SKM-1 (cell line): ENCODE data around the gene CCDC171.
A peak's percentile ranks its signal among the peaks of the same experiment; 100 is the strongest.
"Not testable (repeated sequence)": the region's sequence is repeated elsewhere in the genome, so short reads cannot be mapped to it uniquely, and the experiment has no call there.

ENCODE experiments used
- DNase-seq: peaks from one replicate; lab custom pipeline; 2025; ENCODE audit not compliant: unreplicated experiment; lab: John Stamatoyannopoulos, UW

The CCDC171 gene

DNA sequence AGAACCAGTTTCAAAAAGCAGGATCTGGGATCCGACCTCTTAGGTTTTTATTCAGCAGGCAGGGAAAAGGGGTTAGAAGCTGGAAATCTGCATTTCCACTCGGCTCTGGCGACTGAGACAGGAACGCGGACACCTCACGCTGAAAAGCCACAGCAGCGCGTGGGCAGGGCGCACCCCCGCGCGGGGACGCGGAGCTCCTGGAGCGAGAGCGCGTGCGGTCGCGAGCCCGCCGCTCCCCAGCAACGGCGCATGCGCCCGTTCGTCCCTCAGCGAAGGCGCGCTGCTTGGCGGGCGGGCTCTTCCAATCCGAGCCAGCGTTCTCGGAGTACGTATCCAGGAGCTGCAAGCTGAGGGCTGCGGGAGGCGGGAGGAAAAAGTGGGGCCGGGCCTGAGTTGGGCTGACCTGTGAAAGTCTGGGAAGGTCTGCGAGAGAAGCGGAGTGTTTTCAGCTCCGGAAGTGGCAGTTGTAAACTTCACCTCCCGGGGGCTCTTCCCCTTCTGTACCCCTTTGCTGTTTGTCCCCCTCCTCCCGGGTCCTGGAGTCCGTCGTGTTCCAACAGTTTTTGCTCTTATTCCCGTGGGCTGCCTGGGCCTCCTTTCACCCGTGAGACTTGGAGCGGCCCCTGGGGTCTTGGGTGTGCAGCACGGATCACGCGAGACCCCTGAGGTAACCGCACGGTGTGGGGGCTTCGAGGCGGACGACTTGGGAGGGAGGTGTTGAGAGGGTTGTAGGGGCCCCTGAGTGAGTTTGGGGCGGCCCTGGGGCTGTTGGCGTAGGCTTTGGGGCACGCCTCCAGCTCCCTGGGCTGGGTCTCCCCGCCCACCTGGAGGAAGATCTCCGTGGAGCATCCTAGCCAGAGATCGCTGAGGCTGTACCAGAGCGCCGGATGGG is at the start of gene CCDC171:
Gene CCDC171, plus strand, starts transcription at position 408 of the 892 bp plus-strand sequence. CDS start 11,046 bp downstream, outside the sequence.
- DNase-seq, result peak; percentile 94

DNA sequence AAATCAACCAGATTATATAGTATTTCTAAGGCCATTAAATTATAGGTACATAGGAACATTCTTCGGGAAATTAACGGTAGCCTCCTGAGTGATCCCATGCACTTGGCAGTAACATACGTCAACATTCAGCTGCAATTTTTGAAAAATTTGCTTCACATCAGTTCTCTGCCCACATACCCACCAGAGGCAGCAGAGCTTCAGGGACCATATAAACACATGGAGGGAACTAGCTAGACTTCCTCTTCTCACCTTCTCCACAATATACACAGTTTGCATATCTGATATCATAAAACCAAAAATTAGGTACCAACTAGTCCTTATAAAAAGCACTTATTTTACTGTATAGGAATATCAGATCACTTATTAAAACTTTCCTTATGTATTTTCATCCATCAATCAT is 46.9 kb upstream of the CCDC171 start:
- DNase-seq, result no peak

DNA sequence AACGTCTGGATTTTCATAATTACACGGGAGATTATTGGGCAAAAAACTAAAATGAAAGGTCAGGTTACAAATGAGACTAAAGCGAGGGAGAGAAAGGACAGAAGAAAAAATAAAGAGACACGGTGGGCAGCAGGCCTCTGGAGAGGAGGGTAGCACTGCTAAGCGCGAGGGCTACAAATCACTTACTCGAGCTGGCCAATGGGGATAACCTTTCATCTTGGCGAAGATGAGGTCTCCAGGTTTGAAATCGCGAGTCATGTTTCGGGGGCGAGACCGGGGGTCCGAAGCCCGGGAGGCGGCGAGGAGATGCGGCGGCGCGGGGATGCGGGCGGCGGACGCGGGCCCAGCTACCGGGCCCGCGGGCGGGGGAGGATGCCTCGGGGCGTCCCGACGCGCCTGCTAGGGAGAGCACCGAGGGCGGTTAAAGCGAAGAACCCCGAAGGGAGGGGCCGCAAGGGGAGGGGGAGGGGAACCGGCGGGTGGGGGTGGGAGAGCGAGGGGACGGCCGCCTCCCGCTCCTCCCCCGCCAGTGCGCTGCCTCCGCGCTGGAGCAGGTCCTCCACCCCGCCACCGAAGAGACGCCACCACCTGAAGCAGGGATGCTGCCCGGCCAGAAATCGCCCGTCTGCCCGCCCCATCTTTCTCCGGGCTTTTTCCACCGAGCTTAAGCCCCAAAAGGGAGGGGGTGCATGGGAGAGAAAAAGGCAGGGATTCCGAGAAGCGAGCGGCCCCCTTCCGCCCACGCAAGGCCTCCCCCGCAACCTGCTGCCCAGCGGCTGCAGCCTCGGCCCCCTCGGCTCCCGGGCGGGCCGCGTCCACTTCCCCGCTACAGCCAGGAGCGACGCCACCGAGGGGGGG is 42.7 kb upstream of the CCDC171 start:
- no peak for DNase-seq

DNA sequence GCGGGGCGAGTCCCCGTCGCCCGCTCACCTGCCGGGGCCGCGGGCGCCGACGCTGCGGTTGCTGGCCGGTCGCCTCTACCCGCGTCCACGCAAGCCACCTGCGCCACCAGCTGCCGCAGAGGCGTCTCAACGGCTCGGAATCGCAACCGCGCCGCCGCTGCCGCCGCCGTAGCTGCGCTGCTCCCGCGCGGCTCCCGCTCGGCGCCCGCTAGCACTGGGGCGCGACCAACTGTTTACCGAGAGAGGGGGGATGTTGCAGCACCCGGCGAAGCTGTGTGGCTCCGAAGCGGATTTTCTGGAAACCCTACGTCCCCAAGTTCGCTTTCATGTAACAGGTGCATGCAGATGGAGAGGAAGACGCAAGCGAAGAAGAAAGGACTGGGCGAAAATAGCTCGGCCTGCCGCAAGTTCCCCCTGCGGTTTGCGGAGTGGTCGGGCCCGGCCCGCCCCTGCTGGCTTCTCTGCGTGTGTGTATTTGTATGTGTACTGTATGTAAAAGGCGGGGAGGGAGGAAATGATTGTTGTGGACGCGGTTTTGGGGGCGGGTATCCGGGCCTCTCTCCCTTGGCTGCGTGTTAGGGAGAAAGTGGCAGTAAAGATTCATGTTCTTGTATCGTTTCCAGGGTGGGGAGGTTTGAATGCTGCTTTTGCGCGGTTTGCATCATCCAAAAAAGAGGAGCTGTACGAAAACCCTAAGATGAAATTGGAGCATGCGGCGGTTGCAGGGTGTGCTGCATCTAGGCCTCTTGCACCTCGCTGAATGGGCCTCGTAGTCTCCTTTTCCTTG is 41.9 kb upstream of the CCDC171 start, which contains the start of gene PSIP1:
Gene PSIP1, minus strand, starts transcription at position 182 of the 787 bp plus-strand sequence. CDS start 782 bp downstream, outside the sequence.
- peak; percentile 76 for DNase-seq

DNA sequence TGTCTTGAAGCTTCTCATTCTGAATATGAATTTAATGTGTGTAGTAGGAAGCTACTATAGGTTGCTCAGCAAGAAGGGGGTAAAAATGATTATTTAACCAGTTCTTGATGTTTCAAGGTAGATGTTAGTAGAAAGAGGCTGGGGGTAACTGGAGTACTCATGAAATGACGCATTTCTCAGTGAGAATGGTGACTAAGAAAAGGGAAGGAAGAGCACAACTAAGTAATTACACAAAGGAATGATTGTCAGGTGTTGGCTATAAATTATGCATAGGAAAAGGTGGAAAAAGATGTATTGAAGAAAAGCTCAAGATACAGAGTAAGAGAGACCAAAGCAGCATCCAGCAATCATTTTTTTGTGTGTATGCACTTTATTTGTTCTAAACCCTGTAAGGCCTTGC is 40.6 kb upstream of the CCDC171 start:
- no peak for DNase-seq

DNA sequence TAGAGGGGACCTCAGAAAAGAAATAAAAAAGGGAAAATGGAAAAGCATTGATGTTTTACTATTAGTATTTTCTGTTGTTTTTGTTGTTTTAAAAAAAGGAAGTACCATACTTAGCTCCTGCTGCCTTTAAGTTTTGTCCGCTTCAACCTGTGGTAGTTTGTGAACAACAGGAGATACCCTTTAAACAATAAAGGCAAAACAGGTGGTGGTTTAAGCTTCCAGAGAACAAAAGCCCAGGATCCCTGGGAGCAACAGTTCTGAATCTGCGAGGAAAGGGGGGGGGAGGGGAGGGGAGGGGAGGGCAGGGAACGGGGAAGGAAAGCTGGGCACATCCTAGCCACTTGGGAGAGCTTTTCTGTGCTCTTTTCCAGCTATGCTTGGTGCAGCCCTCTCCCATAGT is 40.0 kb upstream of the CCDC171 start:
- no peak for DNase-seq

DNA sequence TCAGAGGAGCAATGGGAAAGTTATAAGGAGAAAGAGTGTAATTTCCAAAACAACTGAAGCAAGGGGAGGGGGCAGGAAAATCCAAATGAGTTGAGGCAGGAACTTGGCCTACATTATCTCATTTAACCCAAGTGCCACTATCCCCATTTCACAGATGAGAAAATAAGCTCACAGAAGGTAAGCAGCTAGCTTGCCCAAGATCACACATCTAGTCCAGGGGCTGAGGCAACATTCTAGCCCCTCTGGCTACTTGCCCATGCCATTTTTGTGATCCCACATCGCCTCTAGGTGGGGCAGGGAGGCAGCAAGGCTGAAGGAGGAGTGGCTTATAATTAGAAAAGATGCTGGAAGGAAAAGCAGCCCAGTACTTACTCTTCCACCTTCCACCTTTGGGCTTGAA is 39.5 kb upstream of the CCDC171 start:
- no peak for DNase-seq

DNA sequence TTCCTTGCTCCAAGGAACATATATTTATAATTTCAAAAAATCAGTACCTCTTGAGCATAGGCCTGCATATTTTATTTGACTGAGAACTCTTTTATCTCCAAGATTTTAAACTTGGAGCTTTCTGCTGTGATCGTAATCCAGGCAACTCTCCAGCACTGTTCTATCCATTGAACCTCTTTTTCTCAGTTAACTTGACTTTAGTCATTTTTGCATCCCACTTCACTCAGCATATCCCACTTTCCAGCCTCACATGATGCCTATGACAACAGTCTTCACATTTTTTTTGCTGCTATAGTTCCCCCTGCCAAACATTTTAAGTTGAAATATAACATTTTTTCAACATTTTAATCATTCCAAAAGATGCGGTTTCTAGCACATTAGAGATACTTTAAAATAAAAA is 33.0 kb upstream of the CCDC171 start:
- no peak for DNase-seq

DNA sequence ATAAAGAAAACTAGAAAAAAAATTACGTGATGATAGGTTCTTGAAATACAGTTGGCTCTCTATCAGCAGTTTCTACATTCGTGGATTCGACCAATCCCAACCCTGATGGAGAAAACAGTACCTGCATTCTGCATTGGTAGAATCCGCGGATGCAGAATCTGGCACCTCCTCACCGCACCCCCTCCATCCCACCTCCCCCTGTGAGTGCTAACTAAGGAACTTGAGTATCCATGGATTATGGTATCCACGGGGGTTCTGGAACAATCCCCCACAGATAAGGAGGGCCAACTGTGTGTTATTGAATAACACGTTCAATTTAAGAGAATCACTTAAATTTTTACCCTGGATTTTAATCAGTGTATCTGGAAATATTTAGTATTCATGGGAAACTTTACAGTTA is 31.6 kb upstream of the CCDC171 start:
- no peak for DNase-seq

DNA sequence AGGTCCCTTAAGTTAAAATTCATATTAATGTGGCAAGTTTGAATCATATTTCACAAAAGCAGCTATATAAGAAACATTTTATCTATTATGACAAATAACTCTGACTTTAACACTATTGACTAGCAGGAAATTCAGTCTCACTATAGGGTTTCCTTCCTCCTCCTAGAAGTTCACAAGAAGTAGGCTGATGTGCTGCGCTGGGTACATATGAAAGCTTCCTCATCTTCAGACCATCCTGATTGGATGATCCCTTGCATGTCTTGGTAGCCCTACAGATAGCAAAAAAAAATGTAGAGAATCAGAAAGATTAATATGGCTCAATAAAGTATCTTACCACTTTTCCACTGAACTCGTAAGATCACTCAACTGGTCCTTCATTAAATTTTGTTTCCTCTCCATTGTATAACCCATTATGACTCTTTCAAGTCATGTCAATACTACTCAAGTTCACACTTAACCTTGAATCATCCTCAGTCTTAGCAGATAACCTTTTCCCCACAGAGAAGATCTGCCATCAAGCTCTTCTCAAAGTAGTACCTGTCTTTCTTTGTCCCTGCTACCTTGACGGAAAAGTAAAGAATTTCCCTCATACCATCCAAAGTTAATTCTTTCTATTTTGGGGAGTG is 30.6 kb upstream of the CCDC171 start:
- no peak for DNase-seq

DNA sequence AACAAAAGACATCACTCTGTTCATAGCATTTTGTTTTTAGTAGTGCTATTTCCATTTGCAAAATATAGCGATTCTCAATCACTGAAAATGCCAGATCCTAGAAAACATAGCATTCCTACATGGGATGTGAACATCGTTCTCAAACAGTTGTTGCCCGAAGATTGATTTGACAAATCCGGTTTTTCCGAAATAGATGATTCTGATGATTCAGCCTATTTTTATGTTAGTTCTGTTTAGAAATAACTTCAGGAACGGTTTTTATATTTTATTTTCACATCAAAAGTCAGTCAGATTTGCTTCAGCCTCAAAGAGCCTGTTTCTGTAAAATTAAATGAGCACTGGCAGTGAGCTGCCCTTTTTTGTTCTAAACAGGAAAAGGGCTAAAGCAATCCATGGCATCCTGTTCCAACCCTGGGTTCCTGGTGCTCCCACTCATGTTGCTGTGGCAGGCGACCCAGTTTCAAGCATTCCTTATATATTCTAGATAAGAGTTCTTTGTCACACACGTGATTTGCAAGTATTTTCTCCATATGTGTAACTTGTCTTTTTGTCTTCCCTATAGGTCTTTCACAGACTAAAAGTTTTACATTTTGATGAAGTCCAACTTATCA is 27.9 kb upstream of the CCDC171 start:
- DNase-seq, result no peak

DNA sequence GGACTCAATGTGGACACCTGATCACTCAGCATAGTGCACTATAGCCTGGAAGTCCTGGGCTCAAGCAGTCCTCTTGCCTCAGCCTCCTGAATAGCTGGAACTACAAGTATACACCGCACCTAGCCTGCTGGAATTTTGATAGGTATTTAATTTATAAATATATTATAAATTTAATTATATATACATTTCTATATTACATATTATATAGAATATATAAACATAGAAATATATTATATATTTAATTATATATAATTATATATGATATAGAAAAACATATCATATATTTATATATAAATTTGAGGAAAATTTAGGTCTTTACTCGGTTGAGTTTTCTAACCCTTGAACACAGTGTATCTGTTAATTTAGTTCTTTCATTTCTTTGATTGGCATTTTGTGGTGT is 26.9 kb upstream of the CCDC171 start:
- no peak for DNase-seq

DNA sequence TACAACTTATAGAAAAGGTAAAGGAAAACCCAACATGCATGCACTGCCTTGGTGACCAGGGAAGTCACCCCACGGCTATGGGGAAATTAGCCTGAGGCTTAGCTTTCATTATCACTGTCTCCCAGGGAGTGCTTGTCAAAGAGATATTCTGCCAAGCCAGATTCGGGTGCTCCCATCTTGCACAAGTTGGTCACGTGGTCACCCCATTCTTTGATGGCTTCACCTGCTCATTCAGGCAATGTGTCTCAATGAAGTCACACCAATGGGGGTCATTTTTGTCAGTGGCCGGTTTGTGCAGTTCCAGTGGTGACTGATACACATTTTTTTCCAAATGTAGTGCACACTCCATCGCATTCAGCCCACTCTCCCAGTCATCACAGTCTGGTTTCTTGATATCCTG is 25.8 kb upstream of the CCDC171 start:
- not testable (repeated sequence) for DNase-seq

DNA sequence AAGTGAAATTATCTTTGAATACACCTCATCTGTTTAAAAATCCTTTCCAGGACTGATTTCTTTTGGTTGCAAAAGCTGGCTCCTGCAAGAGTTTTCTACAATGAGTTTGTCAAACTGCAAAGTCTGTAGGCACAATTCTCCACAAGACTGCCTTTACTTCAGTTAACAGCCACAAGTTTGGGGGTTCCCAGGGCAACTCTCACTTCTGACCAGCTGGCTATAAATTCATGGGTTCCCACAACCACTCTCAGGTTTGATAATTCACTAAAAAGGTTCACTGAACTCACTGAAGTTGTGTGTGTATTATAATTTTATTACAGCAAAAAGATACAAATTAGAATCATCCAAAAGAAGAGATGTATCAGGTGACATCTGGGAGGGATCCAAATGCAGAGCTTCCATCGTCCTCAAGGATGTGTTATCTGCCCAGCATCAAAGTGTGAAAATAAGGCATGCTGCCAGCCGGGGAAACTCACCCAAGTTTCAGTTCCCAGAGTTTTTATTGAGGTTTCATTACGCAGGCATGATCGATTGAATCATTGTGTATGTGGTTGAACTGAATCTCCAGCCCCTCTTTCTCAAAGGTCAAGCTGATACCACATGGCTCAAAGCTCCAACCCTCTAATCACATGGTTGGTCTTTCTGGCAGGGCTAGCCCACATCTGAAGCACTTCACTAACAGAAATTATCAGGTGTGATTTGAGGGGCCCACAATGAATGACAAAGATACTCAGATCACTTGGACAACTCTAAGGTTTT is 23.1 kb upstream of the CCDC171 start:
- DNase-seq, result no peak

DNA sequence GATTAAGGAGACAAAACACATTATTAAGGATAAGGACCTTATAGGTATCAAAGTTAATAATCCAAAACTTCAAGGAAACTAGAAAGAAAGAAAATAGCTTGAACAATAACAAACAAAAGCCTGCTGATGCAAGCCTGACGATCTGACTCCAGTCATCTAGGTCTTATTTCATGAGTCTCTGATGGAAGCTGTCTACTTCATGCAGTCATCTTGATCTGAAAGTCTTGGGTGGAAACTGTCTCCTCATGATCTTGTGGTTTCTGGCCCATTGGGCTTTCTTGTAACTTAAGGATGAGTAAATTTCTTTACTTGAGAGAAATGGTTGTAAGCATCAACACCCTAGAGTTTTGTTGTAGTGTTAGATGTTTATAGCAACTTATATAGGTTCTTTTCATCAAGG is 21.5 kb upstream of the CCDC171 start:
- DNase-seq, result no peak

DNA sequence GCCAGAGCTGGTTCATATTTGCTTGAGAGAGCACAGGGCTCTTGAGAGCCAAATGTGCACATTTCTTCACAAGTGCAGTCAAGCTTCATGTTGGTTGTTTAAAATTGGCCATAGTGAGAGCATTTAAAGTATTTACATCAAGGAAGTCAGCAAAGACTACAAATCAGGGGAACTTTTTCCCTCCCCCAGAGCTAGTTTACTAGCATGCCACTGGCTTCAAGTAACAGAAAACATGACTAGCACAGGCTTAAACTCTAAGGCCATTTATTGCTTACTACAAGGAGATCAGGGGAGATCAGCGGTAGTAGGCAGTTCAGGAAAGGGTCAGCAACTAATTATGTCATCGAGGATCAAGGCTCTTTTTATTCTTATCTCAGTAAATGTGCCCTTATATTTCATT is 11.0 kb upstream of the CCDC171 start:
- DNase-seq, result no peak

DNA sequence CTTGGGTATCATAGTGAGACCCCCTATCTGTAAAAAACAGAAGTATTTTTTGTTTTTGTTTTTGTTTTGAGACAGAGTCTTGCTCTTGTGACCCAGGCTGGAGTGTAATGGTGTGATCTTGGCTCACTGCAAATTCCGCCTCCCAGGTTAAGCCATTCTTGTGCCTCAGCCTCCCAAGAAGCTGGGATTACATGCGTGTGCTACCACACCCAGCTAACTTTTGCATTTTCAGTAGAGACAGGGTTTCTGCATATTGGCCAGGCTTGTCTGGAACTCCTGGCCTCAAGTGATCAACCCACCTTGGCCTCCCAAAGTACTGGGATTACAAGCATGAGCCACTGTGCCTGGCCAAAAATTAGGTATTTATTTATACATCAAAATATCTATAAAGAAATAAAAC is 10.2 kb upstream of the CCDC171 start:
- DNase-seq, result no peak

DNA sequence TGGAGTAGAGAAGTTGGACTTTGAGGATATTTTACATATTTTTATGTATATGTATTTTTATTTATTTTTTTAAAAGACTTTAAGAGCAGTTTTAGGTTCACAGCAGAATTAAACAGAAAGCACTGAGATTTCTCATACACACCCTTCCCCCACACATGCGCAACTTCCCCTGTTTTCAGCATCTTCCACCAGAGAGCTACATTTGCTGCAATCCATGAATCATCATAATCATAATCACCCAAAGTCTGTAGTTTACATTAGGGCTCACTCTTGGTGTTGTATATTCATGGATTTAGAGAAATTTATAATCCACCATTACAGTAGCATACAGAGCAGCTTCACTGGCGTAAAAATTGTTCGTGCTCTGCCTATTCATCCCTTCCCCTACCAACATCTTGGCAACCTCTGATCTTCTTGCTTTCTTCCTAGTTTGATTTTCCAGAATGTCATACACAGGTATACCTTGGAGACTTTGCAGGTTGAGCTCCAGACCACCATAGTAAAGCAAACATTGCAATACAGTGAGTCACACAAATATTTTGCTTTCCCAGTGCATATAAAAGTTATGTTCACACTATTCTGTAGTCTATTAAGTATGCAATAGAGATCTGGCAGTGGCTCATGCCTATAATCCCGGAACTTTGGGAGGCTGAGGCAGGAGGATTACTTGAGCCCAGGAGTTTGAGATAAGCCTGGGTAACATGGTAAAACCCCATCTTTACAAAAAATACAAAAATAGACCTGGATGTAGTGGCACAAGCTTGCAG is 9.6 kb upstream of the CCDC171 start:
- DNase-seq, result no peak

DNA sequence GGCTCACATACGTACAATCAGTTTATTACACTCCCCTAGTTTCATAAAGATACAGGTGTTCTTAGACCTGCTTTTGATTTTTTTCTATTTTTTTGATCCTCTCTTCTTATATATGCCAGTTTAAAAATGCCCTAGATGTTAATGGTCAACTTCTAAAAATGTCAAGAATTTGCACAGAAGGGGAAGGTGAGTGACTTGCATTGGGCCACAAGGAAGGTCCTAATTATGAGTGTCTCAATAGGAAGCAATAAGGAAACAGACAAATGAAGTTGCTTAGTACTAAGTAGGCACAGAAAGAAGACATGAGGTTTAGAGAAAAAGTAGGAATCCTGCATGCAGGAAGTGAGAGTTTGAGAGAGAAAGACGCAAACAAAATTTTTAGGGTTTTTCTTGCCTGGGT is 3.2 kb upstream of the CCDC171 start:
- peak; percentile 34 for DNase-seq
